Endothelial cell of umbilical vein (primary cell): ENCODE data around the gene CCNC.

ENCODE experiments used
- CTCF ChIP-seq, 2 donors: IDR thresholded peaks; 1 replicate in 1 of 2; 2 replicates in 1 of 2; pipeline ENCODE4 v1.5.1; 2011; ENCODE audit warnings: low read length in 2 of 2, mild to moderate bottlenecking in 2 of 2, moderate library complexity in 2 of 2, control low read depth in 1 of 2, inconsistent platforms in 1 of 2, low read depth in 1 of 2; ENCODE audit not compliant: insufficient read depth in 1 of 2; ENCODE audit errors: extremely low read depth in 1 of 2
- EZH2 ChIP-seq: IDR thresholded peaks from 2 replicates; pipeline ENCODE4 v1.6.1; 2012; ENCODE audit warnings: borderline replicate concordance, low read depth, mild to moderate bottlenecking, moderate library complexity, low read length, inconsistent platforms; ENCODE audit not compliant: severe bottlenecking
- FOS ChIP-seq: IDR thresholded peaks from 2 replicates; pipeline ENCODE4 v1.6.1; 2011; ENCODE audit warnings: mild to moderate bottlenecking, low read length, moderate library complexity, borderline replicate concordance; ENCODE audit not compliant: insufficient read depth
- MAX ChIP-seq: IDR thresholded peaks from 2 replicates; pipeline ENCODE4 v1.6.1; 2011; ENCODE audit not compliant: insufficient read depth, insufficient read length
- POLR2A ChIP-seq: IDR thresholded peaks from 2 replicates; pipeline ENCODE4 v1.6.1; 2012; ENCODE audit warnings: low read depth, mild to moderate bottlenecking, control low read depth, low read length
- POLR2AphosphoS5 ChIP-seq: IDR thresholded peaks from 2 replicates; pipeline ENCODE4 v1.6.1; 2012; ENCODE audit warnings: low read depth, mild to moderate bottlenecking, control low read depth, low read length, moderate library complexity; ENCODE audit not compliant: insufficient read depth

GRCh38 chr6:99592900-99593299 lies 24.4 kb upstream of the CCNC start:
- TF ChIP-seq CTCF (IDR thresholded peaks at IDR 0.05; ENCODE audit: extremely low read depth in 1 of 2, insufficient read depth in 1 of 2, low read depth in 1 of 2, low read length in 2 of 2) (no peak), POLR2AphosphoS5 (no peak), FOS (no peak), MAX (no peak), POLR2A (no peak), EZH2 (no peak)
